Measurements from ENCODE around the gene GTF2I. TPM values are rescaled to one million over a fixed set of nuclear protein-coding genes. Genes with fewer than 3 reads are reported as not detected.
A peak's percentile ranks its signal among the peaks of the same experiment; 100 is the strongest.

The GTF2I gene
- total and polyA plus RNA-seq, 2 donors (not counting 3 experiments of a cell fraction or from before 2014, with no cell fraction given), result 47.6 to 242 TPM

DNA sequence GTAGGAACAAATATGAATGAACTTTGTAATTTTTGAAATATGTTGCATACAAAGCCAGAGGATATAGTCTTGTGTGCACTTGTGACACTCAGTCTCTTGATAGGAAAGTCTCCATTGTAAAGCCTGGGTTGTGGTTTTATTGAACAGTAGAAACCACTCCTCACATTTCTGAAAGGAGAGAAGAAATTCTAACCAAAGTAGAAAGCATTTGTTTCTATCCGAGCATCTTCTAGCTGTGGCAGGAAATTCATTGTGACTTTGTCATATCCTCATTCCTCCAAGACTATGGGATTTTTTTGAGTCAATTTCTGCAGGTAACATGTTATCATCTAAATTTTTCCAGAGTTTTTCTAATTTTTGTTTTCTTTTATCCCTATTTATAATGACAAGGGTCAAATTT, 60.8 kb downstream of the GTF2I start:
- POLR2A ChIA-PET, result no interaction called here

DNA sequence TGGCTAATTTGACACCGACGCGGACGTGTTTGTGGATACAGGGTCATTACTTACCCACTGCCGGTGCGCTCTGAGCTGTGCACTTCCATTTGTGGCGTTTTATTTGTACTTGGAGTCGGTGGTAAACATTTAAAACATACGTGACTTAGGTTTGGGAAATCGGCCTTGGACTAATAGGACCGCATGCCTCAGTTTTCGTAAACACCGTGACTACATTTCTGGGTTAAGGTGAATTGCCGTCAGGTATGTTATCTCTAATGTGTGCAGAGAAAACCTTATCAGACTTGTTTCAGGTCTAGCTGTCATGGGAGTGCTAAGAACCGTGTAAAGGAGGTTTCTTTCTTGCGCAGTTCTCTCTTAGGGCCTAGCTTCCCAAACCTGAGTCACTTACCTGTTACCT, 64.6 kb downstream of the GTF2I start:
- no peak for DNase-seq (ENCODE audit: low read depth, low spot score)
- H3K9ac ChIP-seq (replicated peaks; ENCODE audit: extremely low read depth, insufficient read depth, low read length), result no peak overlapping the region
- ChIA-PET POLR2A (no interaction called here), CTCF (no interaction called here)
- intact Hi-C loops (cut with micrococcal nuclease), result no loop called here
- dilution Hi-C loops (cut with MboI; ENCODE audit: extremely low pct_ligation_motif_present, low sequenced_read_pairs), result no loop called here
- H4K20me1 ChIP-seq (replicated peaks; ENCODE audit: control insufficient read depth, extremely low read depth, insufficient read depth, low read length), result no peaks in the 10 kb centered on the region
- H2AFZ ChIP-seq (ENCODE audit: low read depth, low read length), result no peak overlapping the region
- FAIRE-seq, result no peak
- no peak overlapping the region for H3K4me3 ChIP-seq (replicated peaks in 1 of 3; ENCODE audit: insufficient read depth in 1 of 3, low read depth in 1 of 3, low read length in 3 of 3)
- TF ChIP-seq EZH2 (IDR thresholded peaks at IDR 0.05; ENCODE audit: borderline replicate concordance, low read depth, low read length, severe bottlenecking) (no peak), POLR2AphosphoS5 (IDR thresholded peaks at IDR 0.05; ENCODE audit: insufficient read depth, low read depth, low read length) (no peak), FOS (IDR thresholded peaks at IDR 0.05; ENCODE audit: borderline replicate concordance, insufficient read depth, low read length) (no peak), GATA2 (IDR thresholded peaks at IDR 0.05; ENCODE audit: insufficient read depth, insufficient read length, low read depth, low read length) (no peak), JUN (IDR thresholded peaks at IDR 0.05; ENCODE audit: borderline replicate concordance, insufficient read depth, insufficient read length, low read depth) (no peak), POLR2A (IDR thresholded peaks at IDR 0.05; ENCODE audit: low read depth, low read length) (no peak), MYC (IDR thresholded peaks at IDR 0.05; ENCODE audit: low read depth, low read length) (no peak)
- TF ChIP-seq, protein P1, sequence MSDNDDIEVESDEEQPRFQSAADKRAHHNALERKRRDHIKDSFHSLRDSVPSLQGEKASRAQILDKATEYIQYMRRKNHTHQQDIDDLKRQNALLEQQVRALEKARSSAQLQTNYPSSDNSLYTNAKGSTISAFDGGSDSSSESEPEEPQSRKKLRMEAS (IDR thresholded peaks at IDR 0.05; ENCODE audit: insufficient read depth, insufficient read length), result no peak
- TF ChIP-seq, protein P2, sequence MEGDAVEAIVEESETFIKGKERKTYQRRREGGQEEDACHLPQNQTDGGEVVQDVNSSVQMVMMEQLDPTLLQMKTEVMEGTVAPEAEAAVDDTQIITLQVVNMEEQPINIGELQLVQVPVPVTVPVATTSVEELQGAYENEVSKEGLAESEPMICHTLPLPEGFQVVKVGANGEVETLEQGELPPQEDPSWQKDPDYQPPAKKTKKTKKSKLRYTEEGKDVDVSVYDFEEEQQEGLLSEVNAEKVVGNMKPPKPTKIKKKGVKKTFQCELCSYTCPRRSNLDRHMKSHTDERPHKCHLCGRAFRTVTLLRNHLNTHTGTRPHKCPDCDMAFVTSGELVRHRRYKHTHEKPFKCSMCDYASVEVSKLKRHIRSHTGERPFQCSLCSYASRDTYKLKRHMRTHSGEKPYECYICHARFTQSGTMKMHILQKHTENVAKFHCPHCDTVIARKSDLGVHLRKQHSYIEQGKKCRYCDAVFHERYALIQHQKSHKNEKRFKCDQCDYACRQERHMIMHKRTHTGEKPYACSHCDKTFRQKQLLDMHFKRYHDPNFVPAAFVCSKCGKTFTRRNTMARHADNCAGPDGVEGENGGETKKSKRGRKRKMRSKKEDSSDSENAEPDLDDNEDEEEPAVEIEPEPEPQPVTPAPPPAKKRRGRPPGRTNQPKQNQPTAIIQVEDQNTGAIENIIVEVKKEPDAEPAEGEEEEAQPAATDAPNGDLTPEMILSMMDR (IDR thresholded peaks at IDR 0.05; ENCODE audit: extremely low read depth in 1 of 2, insufficient read depth in 1 of 2, low read depth in 1 of 2, low read length in 2 of 2), result no peak
- H3K4me2 ChIP-seq (ENCODE audit: insufficient read depth, low read length), result no peak overlapping the region
- no peaks in the 10 kb centered on the region for H3K27me3 ChIP-seq (ENCODE audit: control insufficient read depth in 2 of 2, insufficient read depth in 2 of 2, low read length in 2 of 2)
- peaks cover 11 to 26% of the 10 kb centered on the region in 2 experiments for H3K36me3 ChIP-seq (ENCODE audit: control insufficient read depth in 2 of 2, extremely low read depth in 1 of 2, insufficient read depth in 2 of 2, low read length in 2 of 2)
- H3K9me1 ChIP-seq (replicated peaks; ENCODE audit: control insufficient read depth, extremely low read depth, insufficient read depth, low read length), result no peaks in the 10 kb centered on the region
- peaks cover 20% of the 10 kb centered on the region for H3K4me1 ChIP-seq (ENCODE audit: control insufficient read depth, extremely low read depth, insufficient read depth, low read length)
- H3K27ac ChIP-seq (ENCODE audit: insufficient read depth, low read depth, low read length), result no peak overlapping the region
- peaks cover 2% of the 10 kb centered on the region for H3K79me2 ChIP-seq (ENCODE audit: control insufficient read depth, insufficient read depth, low read length)
- H3K9me3 ChIP-seq (replicated peaks; ENCODE audit: control insufficient read depth, insufficient read depth, low read length), result no peaks in the 10 kb centered on the region
- BruUV-seq (replicated peaks), result no TSS peak

More for the DNA sequence above, 60.8 kb downstream of the GTF2I start:
- TF ChIP-seq JUN (IDR thresholded peaks at IDR 0.05; ENCODE audit: borderline replicate concordance, insufficient read depth, insufficient read length, low read depth) (peak; percentile 35), FOS (IDR thresholded peaks at IDR 0.05; ENCODE audit: borderline replicate concordance, insufficient read depth, low read length) (peak; percentile 20), EZH2 (IDR thresholded peaks at IDR 0.05; ENCODE audit: borderline replicate concordance, low read depth, low read length, severe bottlenecking) (no peak)
- intact Hi-C loops (cut with micrococcal nuclease) (no loop called here), dilution Hi-C loops (cut with MboI; ENCODE audit: extremely low pct_ligation_motif_present, low sequenced_read_pairs) (no loop called here)
- Histone ChIP-seq H2AFZ (ENCODE audit: low read depth, low read length) (no peak overlapping the region), H3K4me2 (ENCODE audit: insufficient read depth, low read length) (peak overlapping the region; percentile 49), H3K9ac (replicated peaks; ENCODE audit: extremely low read depth, insufficient read depth, low read length) (no peak overlapping the region), H3K79me2 (ENCODE audit: control insufficient read depth, insufficient read depth, low read length) (peaks cover 4% of the 10 kb centered on the region), H3K9me1 (replicated peaks; ENCODE audit: control insufficient read depth, extremely low read depth, insufficient read depth, low read length) (no peaks in the 10 kb centered on the region), H3K36me3 (ENCODE audit: control insufficient read depth in 2 of 2, extremely low read depth in 1 of 2, insufficient read depth in 2 of 2, low read length in 2 of 2) (peaks cover 11 to 30% of the 10 kb centered on the region in 2 experiments), H3K4me3 (replicated peaks in 1 of 3; ENCODE audit: insufficient read depth in 1 of 3, low read depth in 1 of 3, low read length in 3 of 3) (no peak overlapping the region), H3K4me1 (ENCODE audit: control insufficient read depth, extremely low read depth, insufficient read depth, low read length) (peaks cover 28% of the 10 kb centered on the region), H3K9me3 (replicated peaks; ENCODE audit: control insufficient read depth, insufficient read depth, low read length) (no peaks in the 10 kb centered on the region), H3K27ac (ENCODE audit: insufficient read depth, low read depth, low read length) (peak overlapping the region; percentile 40), H3K27me3 (ENCODE audit: control insufficient read depth in 2 of 2, insufficient read depth in 2 of 2, low read length in 2 of 2) (no peaks in the 10 kb centered on the region), H4K20me1 (replicated peaks; ENCODE audit: control insufficient read depth, extremely low read depth, insufficient read depth, low read length) (no peaks in the 10 kb centered on the region)
- DNase-seq (ENCODE audit: low read depth, low spot score) (peak; percentile 24), FAIRE-seq (no peak)
- BruUV-seq (replicated peaks), result no TSS peak
- CTCF ChIA-PET, result interaction anchor here (0.9 kb wide), 1 partner anchor 9 kb away, joined by 3 read pairs; no protein-coding TSS in a partner anchor

All from endothelial cell of umbilical vein (primary cell).